K562 (cell line): Measurements from ENCODE around the gene USP28. TPM values are rescaled to one million over a fixed set of nuclear protein-coding genes. Genes with fewer than 3 reads are reported as not detected.
A peak's percentile ranks its signal among the peaks of the same experiment; 100 is the strongest.

Source experiments
- GATAD2A ChIP-seq: fragments of 450-650 bp; IDR thresholded peaks from 2 replicates; pipeline ENCODE4 v1.6.1; 2017
- HDAC2 ChIP-seq: fragments of 450-650 bp; IDR thresholded peaks from 2 replicates; pipeline ENCODE4 v1.6.1; 2016; ENCODE audit warnings: mild to moderate bottlenecking
- KAT8 ChIP-seq: fragments of 450-650 bp; IDR thresholded peaks from 2 replicates; pipeline ENCODE4 v1.6.1; 2016; ENCODE audit warnings: low read depth, mild to moderate bottlenecking
- LEF1 ChIP-seq: fragments of 450-650 bp; IDR thresholded peaks from 2 replicates; pipeline ENCODE4 v1.6.1; 2016; ENCODE audit warnings: mild to moderate bottlenecking
- MAFF ChIP-seq: IDR thresholded peaks from 2 replicates; pipeline ENCODE4 v1.6.1; 2012; ENCODE audit warnings: low read length, improper control_type of control experiment
- NFIX ChIP-seq: fragments of 250-450 bp; sonication (Bioruptor Pico); IDR thresholded peaks from 2 replicates; pipeline ENCODE4 v1.4.0; 2020; ENCODE audit warnings: low read depth, mild to moderate bottlenecking, moderate library complexity
- SNRNP70 ChIP-seq: fragments of 200-400 bp; formaldehyde crosslinking; optimal IDR thresholded peaks from 2 replicates; pipeline ENCODE3; 2017; ENCODE audit warnings: low read depth, low read length
- TSC22D4 ChIP-seq: fragments of 450-650 bp; IDR thresholded peaks from 2 replicates; pipeline ENCODE4 v1.6.1; 2016; ENCODE audit warnings: missing genetic modification characterization, missing biosample characterization, control low read depth
- ZNF583 ChIP-seq: fragments of 250-450 bp; sonication (Bioruptor Pico); IDR thresholded peaks from 2 replicates; pipeline ENCODE4 v1.4.0; 2020
- ZNF75A ChIP-seq: fragments of 450-650 bp; formaldehyde crosslinking; IDR thresholded peaks from 2 replicates; pipeline ENCODE4 v1.4.0; 2020; ENCODE audit warnings: mild to moderate bottlenecking
- polyA plus RNA-seq, 8 experiments: library from polyadenylated mRNA; depleted of rRNA in 4 of 8; stranded (reverse) in 5 of 8; unstranded in 3 of 8; fragments of >200 nt; fragmentation: Nextera tagmentation in 2 of 8; fragmentation: Illumina TruSeq in 1 of 8; extraction: Ambion mirVana in 2 of 8; extraction: Trizol in 1 of 8; gene quantifications; 2 replicates each; pipeline versions ENCODE4 v1.2.1 to v1.2.3, GENCODE V29; 2011 to 2014; ENCODE audit warnings: inconsistent platforms in 1 of 8, missing spikeins in 1 of 8
- total RNA-seq, 7 experiments: library from RNA; depleted of rRNA in 6 of 7; stranded (reverse); fragments of >200 nt in 6 of 7; fragmentation: Illumina TruSeq in 2 of 7; extraction: Trizol in 2 of 7; gene quantifications; 2 replicates each; pipeline versions ENCODE4 v1.2.1 to v1.2.3, GENCODE V29; 2011 to 2021; ENCODE audit warnings: low replicate concordance in 1 of 7
- TF ChIP-seq, protein P1 (sequence below): sonication (generic); formaldehyde crosslinking; IDR thresholded peaks from 2 replicates; pipeline ENCODE4 v1.8.1; 2023; ENCODE audit warnings: mild to moderate bottlenecking, missing genetic modification reagents
- TF ChIP-seq, protein P2 (sequence below): sonication (generic); formaldehyde crosslinking; IDR thresholded peaks from 2 replicates; pipeline ENCODE4 v1.8.0; 2022; ENCODE audit warnings: mild to moderate bottlenecking, missing genetic modification reagents
- TF ChIP-seq, protein P3 (sequence below): fragments of 450-650 bp; formaldehyde crosslinking; IDR thresholded peaks from 2 replicates; pipeline ENCODE4 v1.4.0; 2020; ENCODE audit warnings: mild to moderate bottlenecking
- TF ChIP-seq, protein P4 (sequence below): sonication (generic); formaldehyde crosslinking; IDR thresholded peaks from 2 replicates; pipeline ENCODE4 v1.8.1; 2023; ENCODE audit warnings: missing genetic modification reagents, mild to moderate bottlenecking, borderline replicate concordance
- TF ChIP-seq, protein P5 (sequence below): fragments of 250-450 bp; sonication (Bioruptor Pico); IDR thresholded peaks from 2 replicates; pipeline ENCODE4 v1.8.0; 2021; ENCODE audit warnings: moderate library complexity, mild to moderate bottlenecking, inconsistent platforms
- TF ChIP-seq, protein P6 (sequence below), 2 experiments: fragments of 200-800 bp in 1 of 2; sonication (Bioruptor generic) in 1 of 2; sonication (generic) in 1 of 2; formaldehyde crosslinking in 1 of 2; IDR thresholded peaks in 1 of 2; conservative IDR thresholded peaks in 1 of 2; 2 replicates each; pipeline versions ENCODE4 v1.5.0 to v1.6.1; 2016 to 2020; ENCODE audit warnings: missing compliant biosample characterization in 1 of 2, missing genetic modification characterization in 1 of 2, missing genetic modification reagents in 1 of 2

Gene USP28
- total and polyA plus RNA-seq, 9 of the 15 experiments (the other 6 are each of a cell fraction or from before 2014, with no cell fraction given) = 3.7 to 42.7 (median 20.3) TPM

DNA sequence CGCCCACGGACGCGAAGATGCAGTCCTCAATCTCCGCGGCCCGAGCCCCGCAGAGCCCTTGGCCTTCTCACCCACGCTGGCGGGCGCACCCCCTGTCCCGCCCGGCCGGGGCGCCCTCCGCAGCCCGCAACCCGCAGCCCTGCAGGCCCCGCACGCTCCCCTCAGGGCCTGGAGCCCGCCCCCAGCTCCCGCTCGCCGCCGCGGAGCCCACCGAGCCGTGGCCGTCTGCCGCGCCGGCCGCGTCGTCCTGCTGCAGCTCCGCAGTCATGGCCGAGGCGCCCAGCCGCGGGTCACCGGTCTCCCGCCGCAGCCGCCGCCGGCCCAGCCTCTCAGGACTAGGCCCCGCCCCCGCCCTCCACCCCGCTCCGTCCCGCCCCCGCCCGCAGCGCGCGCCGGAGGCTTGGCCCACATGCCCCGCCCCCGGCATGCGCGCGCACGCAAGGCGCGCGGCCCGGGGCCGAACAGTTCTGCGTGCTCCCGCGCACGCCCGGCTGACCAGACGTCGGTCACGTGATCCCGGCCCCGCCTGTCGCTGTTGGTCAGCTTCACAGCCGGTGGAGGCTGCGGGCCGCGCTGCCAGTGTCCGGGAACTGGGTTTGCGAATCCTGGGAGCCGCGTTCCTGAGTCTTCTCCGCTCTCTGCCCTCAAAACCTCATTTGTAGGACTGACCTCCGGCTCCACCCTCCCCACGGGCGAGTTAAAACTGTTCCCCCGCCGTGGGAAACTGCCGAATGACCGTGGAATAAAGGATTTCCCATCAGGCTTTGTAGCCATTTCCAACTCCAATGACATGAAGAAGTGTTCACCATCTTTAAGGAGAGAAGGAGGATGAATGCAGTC is at the start of gene USP28 (continued):
- TF ChIP-seq HDAC2 (peak; percentile 52; the same call in 1 of the 2 replicates), LEF1 (0 out of 2 replicates have a peak, but pooled peaks have one; percentile 16), KAT8 (no peak), TSC22D4 (tag) (no peak), NFIX (CRISPR knock-in tag) (no peak), MAFF (no peak), GATAD2A (no peak), SNRNP70 (no peak), ZNF583 (peak; percentile 66; the same call in 1 of the 2 replicates), ZNF75A (no peak)
- TF ChIP-seq, protein P1, sequence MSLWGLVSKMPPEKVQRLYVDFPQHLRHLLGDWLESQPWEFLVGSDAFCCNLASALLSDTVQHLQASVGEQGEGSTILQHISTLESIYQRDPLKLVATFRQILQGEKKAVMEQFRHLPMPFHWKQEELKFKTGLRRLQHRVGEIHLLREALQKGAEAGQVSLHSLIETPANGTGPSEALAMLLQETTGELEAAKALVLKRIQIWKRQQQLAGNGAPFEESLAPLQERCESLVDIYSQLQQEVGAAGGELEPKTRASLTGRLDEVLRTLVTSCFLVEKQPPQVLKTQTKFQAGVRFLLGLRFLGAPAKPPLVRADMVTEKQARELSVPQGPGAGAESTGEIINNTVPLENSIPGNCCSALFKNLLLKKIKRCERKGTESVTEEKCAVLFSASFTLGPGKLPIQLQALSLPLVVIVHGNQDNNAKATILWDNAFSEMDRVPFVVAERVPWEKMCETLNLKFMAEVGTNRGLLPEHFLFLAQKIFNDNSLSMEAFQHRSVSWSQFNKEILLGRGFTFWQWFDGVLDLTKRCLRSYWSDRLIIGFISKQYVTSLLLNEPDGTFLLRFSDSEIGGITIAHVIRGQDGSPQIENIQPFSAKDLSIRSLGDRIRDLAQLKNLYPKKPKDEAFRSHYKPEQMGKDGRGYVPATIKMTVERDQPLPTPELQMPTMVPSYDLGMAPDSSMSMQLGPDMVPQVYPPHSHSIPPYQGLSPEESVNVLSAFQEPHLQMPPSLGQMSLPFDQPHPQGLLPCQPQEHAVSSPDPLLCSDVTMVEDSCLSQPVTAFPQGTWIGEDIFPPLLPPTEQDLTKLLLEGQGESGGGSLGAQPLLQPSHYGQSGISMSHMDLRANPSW = 0 out of 2 replicates have a peak, but pooled peaks have one; percentile 32
- TF ChIP-seq, protein P2, sequence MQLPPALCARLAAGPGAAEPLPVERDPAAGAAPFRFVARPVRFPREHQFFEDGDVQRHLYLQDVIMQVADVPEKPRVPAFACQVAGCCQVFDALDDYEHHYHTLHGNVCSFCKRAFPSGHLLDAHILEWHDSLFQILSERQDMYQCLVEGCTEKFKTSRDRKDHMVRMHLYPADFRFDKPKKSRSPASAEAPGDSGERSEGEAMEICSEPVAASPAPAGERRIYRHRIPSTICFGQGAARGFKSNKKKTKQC (CRISPR knock-in tag) = 0 out of 2 replicates have a peak, but pooled peaks have one; percentile 20
- TF ChIP-seq, protein P3, sequence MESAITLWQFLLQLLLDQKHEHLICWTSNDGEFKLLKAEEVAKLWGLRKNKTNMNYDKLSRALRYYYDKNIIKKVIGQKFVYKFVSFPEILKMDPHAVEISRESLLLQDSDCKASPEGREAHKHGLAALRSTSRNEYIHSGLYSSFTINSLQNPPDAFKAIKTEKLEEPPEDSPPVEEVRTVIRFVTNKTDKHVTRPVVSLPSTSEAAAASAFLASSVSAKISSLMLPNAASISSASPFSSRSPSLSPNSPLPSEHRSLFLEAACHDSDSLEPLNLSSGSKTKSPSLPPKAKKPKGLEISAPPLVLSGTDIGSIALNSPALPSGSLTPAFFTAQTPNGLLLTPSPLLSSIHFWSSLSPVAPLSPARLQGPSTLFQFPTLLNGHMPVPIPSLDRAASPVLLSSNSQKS (CRISPR knock-in tag) = no peak; the same call in 1 of the 2 replicates
- TF ChIP-seq, protein P4, sequence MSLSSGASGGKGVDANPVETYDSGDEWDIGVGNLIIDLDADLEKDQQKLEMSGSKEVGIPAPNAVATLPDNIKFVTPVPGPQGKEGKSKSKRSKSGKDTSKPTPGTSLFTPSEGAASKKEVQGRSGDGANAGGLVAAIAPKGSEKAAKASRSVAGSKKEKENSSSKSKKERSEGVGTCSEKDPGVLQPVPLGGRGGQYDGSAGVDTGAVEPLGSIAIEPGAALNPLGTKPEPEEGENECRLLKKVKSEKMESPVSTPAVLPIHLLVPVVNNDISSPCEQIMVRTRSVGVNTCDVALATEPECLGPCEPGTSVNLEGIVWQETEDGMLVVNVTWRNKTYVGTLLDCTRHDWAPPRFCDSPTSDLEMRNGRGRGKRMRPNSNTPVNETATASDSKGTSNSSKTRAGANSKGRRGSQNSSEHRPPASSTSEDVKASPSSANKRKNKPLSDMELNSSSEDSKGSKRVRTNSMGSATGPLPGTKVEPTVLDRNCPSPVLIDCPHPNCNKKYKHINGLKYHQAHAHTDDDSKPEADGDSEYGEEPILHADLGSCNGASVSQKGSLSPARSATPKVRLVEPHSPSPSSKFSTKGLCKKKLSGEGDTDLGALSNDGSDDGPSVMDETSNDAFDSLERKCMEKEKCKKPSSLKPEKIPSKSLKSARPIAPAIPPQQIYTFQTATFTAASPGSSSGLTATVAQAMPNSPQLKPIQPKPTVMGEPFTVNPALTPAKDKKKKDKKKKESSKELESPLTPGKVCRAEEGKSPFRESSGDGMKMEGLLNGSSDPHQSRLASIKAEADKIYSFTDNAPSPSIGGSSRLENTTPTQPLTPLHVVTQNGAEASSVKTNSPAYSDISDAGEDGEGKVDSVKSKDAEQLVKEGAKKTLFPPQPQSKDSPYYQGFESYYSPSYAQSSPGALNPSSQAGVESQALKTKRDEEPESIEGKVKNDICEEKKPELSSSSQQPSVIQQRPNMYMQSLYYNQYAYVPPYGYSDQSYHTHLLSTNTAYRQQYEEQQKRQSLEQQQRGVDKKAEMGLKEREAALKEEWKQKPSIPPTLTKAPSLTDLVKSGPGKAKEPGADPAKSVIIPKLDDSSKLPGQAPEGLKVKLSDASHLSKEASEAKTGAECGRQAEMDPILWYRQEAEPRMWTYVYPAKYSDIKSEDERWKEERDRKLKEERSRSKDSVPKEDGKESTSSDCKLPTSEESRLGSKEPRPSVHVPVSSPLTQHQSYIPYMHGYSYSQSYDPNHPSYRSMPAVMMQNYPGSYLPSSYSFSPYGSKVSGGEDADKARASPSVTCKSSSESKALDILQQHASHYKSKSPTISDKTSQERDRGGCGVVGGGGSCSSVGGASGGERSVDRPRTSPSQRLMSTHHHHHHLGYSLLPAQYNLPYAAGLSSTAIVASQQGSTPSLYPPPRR = no peak
- TF ChIP-seq, protein P5, sequence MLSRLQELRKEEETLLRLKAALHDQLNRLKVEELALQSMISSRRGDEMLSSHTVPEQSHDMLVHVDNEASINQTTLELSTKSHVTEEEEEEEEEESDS (CRISPR knock-in tag) = no peak
- TF ChIP-seq, protein P6, sequence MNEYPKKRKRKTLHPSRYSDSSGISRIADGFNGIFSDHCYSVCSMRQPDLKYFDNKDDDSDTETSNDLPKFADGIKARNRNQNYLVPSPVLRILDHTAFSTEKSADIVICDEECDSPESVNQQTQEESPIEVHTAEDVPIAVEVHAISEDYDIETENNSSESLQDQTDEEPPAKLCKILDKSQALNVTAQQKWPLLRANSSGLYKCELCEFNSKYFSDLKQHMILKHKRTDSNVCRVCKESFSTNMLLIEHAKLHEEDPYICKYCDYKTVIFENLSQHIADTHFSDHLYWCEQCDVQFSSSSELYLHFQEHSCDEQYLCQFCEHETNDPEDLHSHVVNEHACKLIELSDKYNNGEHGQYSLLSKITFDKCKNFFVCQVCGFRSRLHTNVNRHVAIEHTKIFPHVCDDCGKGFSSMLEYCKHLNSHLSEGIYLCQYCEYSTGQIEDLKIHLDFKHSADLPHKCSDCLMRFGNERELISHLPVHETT (CRISPR knock-in tag; conservative IDR thresholded peaks at IDR 0.05 in 1 of 2, IDR thresholded peaks at IDR 0.05 in 1 of 2) = peak in 1 of 2 experiments; percentile 83; a peak in 1 of 4 replicates
